IPS DF 6.9 (cell line): ENCODE measurements around the gene TMED10.

Experiments used
- DNase-seq: peaks from one replicate; pipeline ENCODE4 v3.0.0-alpha.2; 2013; ENCODE audit warnings: low read depth, low spot score
- H3K27ac ChIP-seq: one replicate; pipeline ENCODE4 v1.5.1; 2013; ENCODE audit warnings: low read length, control low read depth
- H3K27me3 ChIP-seq: 2 replicates; pipeline ENCODE4 v1.6.1; 2013; ENCODE audit warnings: mild to moderate bottlenecking, low read length; ENCODE audit not compliant: control insufficient read depth, insufficient read depth
- H3K36me3 ChIP-seq: 2 replicates; pipeline ENCODE4 v1.6.1; 2013; ENCODE audit warnings: low read length; ENCODE audit not compliant: control insufficient read depth, insufficient read depth
- H3K4me1 ChIP-seq: 2 replicates; pipeline ENCODE4 v1.6.1; 2013; ENCODE audit warnings: low read length; ENCODE audit not compliant: control insufficient read depth, insufficient read depth
- H3K4me3 ChIP-seq: 2 replicates; pipeline ENCODE4 v1.5.1; 2013; ENCODE audit warnings: mild to moderate bottlenecking, low read length
- H3K9me3 ChIP-seq: 2 replicates; pipeline ENCODE4 v1.6.1; 2013; ENCODE audit warnings: low read length, inconsistent platforms; ENCODE audit not compliant: control insufficient read depth, insufficient read depth
- WGBS: extraction: QIAGEN DNeasy Blood & Tissue Kit; methylation state at CpG from one replicate; pipeline ENCODE4 v1.1.7; 2013; ENCODE audit warnings: mixed read lengths, missing lambda C conversion rate; ENCODE audit not compliant: insufficient read length, insufficient coverage; 5-methylcytosine and 5-hydroxymethylcytosine counted together

TMED10 gene

DNA sequence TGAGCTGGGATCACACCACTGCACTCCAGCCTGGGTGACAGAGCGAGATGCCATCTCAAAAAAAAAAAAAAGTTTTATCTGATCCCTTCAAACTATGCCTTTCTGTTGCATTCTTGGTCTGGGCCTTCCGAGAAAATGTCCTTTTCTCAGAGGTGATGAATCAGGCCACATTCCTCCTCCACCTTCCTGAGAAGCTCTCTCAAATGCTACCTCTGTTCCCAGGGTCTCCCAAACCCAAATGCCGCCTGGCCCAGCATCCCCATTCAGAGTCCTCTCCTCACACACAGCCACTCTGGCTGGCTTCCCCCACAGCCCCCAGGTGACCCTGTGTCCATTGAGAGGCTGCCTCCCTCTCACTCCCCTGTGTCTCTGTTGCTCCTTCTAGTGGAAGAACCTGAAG lies 19.7 kb upstream of the TMED10 start:
- H3K27ac ChIP-seq, result no peak overlapping the region
- no peaks in the 10 kb centered on the region for H3K9me3 ChIP-seq
- DNase-seq, result no peak
- no CpG with 5 or more reads among the region's 3 CpGs for WGBS
- H3K4me3 ChIP-seq, result no peak overlapping the region
- no peaks in the 10 kb centered on the region for H3K36me3 ChIP-seq
- no peaks in the 10 kb centered on the region for H3K4me1 ChIP-seq
- H3K27me3 ChIP-seq, result no peaks in the 10 kb centered on the region

DNA sequence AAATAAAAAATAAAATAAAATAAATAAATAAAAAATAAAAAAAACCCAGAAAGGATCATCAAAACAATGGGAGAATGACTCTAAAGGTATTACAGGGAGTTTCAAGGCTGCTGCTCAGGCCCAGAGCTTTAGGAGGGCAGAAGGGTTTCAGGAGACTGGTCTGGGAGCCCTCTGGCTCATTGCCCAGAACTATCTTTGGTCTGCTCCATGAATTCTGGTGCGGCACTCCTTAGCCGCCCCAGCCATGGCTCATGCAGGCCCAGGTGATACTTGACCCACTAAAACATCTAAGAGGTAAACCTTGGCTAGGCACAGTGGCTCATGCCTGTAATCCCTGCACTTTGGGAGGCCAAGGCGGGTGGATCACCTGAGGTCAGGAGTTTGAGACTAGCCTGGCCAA lies 14.7 kb upstream of the TMED10 start:
- Histone ChIP-seq H3K4me1 (no peaks in the 10 kb centered on the region), H3K4me3 (no peak overlapping the region), H3K27ac (no peak overlapping the region), H3K36me3 (no peaks in the 10 kb centered on the region), H3K9me3 (no peaks in the 10 kb centered on the region), H3K27me3 (no peaks in the 10 kb centered on the region)
- no peak for DNase-seq
- no CpG with 5 or more reads among the region's 3 CpGs for WGBS

DNA sequence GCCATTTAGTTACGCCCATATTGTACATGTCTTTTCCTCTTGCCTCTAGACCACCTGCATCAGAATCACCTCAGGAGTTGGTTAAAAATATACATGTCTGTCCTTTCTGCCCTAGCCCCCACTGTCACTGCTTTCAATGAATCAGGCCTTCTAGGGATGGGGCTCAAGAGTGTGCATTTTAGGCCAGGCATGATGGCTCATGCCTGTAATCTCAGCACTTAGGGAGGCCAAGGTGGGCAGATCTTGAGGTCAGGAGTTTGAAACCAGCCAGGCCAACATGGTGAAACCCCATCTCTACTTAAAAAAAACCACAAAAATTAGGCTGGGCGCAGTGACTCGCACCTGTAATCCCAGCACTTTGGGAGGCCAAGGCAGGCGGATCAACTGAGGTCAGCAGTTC lies 13.6 kb upstream of the TMED10 start:
- WGBS, result no CpG with 5 or more reads among the region's 4 CpGs
- Histone ChIP-seq H3K4me1 (no peaks in the 10 kb centered on the region), H3K9me3 (no peaks in the 10 kb centered on the region), H3K4me3 (no peak overlapping the region), H3K27ac (no peak overlapping the region), H3K27me3 (no peaks in the 10 kb centered on the region), H3K36me3 (no peaks in the 10 kb centered on the region)
- DNase-seq, result no peak

DNA sequence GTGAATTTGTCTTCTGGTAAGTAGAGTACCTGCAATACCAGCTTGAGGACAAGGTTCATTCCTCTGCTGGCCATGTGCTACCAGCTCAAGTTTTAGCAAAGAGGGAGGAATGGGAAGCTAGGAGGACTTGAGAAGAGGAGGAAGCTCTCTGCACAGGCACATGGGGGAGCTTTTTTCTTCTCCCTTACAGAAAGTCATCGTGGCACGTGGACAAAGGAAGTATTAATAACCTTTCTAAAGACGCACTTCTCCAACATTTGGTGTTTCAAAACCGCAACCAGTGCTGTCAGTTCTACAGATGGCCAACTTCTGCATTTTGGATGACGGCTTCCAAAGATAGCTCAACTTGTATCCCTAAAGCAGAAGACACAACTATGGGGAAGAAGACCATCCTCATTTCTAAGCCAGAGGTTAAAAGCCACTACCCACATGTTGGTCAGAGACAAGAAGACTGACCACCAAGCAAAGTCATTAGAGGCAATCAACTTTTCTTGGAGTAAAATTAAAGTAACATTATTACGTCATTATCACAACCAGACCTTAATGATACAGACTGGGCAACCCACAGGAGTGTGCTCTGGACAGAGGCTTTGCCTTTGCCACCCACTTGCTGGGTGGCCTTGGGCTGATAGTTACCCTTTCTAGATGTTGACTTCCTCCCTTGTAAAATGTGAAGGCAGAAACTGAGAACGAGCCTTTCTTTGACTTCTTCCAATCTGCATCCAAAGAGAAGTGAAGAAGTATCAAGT lies 12.3 kb upstream of the TMED10 start:
- H3K36me3 ChIP-seq, result no peaks in the 10 kb centered on the region
- WGBS, result no CpG with 5 or more reads among the region's 7 CpGs
- H3K27me3 ChIP-seq, result no peaks in the 10 kb centered on the region
- no peak overlapping the region for H3K27ac ChIP-seq
- H3K9me3 ChIP-seq, result no peaks in the 10 kb centered on the region
- no peak for DNase-seq
- no peak overlapping the region for H3K4me3 ChIP-seq
- H3K4me1 ChIP-seq, result no peaks in the 10 kb centered on the region

DNA sequence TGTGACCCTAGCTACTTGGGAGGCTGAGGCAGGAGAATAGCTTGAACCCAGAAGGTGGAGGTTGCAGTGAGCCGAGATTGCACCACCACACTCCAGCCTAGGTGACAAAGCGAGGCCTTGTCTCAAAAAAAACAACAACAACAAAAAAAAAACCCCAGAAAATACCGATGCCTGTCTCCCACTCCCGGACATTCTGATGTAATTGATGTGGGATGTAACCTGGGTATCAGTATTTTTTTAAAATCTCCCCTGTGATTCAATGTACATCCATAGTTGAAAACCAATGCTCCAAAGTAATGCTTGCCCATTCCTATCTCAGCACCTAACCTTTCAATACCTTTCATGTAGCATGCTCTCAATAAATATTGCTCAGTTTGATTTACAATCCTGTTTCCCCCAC lies 11.7 kb upstream of the TMED10 start:
- Histone ChIP-seq H3K36me3 (no peaks in the 10 kb centered on the region), H3K9me3 (no peaks in the 10 kb centered on the region), H3K27ac (no peak overlapping the region), H3K4me1 (no peaks in the 10 kb centered on the region), H3K27me3 (no peaks in the 10 kb centered on the region), H3K4me3 (no peak overlapping the region)
- DNase-seq, result no peak
- WGBS, result no CpG with 5 or more reads among the region's 4 CpGs

DNA sequence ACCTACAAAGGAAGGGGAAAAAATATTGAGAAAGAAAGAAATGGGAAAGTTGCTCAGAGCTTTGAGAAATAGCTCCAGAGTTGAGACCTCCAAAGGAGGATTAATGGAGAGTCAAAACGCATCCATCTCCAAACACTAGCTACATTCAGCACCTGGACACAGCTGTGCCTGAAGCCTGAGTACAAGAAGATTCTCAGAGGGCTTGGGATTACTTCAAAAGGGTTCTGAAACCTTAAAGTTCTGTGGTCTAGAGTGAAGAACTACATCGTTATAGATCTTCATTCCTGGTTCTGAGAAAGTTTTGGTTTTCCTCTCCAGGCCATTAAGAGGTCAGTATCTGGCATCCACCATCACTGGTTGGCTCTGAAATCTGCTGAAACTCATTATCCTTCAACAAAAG lies 10.5 kb upstream of the TMED10 start:
- Histone ChIP-seq H3K27ac (no peak overlapping the region), H3K36me3 (no peaks in the 10 kb centered on the region), H3K27me3 (no peaks in the 10 kb centered on the region), H3K4me1 (no peaks in the 10 kb centered on the region), H3K4me3 (no peak overlapping the region), H3K9me3 (no peaks in the 10 kb centered on the region)
- WGBS, result no CpG with 5 or more reads among the region's 2 CpGs
- DNase-seq, result no peak

DNA sequence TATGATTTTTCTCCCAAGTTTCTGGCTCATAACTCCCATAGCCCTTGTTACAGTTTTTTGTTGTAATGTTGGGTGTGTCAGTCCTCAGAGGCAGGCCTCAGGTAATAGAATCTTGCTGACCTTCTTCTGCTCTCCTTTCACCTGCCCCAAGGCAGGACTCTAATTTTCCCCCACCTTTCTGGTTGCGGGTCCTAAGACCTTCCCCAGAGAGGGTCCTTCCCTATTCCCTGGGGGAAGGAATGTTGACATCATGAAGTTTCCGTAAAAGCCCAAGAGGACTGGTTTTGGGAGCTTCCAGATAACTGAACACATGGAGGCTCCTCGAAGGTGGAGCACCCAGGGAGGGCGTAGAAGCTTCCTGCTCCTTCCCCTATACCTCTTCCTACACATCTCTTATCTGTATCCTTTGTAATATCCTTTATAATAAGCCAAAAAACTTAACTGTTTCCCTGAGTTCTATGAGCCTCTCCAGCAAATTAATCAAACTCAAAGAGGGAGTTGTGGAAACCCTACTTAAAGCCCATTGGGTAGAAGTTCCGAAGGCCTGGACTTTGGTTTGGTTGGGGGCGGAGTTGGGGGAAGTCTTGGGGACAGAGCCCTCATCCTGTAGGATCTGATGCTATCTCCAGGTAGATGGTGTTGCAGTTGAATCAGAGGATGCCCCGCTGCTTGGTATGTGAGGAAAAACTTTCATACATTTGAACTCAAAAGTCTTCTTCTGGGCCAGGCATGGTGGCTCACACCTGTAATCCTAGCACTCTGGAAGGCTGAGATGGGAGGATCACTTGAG lies 9.0 kb upstream of the TMED10 start:
- Histone ChIP-seq H3K9me3 (no peaks in the 10 kb centered on the region), H3K4me3 (no peak overlapping the region), H3K36me3 (no peaks in the 10 kb centered on the region), H3K4me1 (no peaks in the 10 kb centered on the region), H3K27ac (no peak overlapping the region), H3K27me3 (no peaks in the 10 kb centered on the region)
- WGBS, result no CpG with 5 or more reads among the region's 7 CpGs
- DNase-seq, result no peak

DNA sequence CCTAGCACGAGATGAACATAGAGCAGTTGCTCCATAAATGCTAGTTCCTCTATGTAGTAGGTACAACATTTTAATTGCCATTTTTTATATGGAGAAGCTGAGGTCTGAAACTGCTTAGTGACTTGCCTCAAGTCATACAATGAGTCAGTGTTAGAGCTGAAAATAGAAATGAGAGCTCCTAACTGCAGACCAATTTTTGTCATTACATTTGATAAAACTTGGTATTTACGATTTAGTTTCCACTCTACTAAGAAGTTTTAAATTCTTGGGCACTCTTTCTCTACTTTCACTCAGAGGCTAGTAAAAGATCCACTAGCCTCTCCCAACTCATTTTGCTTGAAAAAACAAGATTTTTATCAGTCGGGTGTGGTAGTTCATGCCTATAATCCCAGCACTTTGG lies 8.1 kb upstream of the TMED10 start:
- Histone ChIP-seq H3K4me3 (no peak overlapping the region), H3K27ac (no peak overlapping the region)

DNA sequence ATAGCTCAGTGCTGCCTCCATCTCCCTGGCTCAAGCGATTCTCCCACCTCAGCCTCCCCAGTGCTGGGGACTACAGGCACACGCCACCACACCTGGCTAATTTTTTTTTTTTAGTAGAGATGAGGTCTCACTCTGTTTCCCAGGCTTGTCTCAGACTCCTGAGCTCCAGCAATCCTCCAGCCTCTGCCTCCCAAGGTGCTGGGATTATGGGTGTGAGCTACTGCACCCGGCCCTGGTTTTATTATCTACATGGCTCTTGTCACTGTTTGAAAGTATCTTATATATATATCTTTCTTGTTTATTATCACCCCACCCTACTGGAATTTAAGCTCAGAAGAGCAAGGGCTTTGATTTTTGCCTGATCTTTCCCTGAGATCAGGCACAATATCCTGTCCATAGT lies 7.6 kb upstream of the TMED10 start:
- H3K4me3 ChIP-seq, result no peak overlapping the region
- H3K4me1 ChIP-seq, result no peaks in the 10 kb centered on the region
- H3K36me3 ChIP-seq, result no peaks in the 10 kb centered on the region
- H3K27ac ChIP-seq, result no peak overlapping the region
- DNase-seq, result no peak
- no CpG with 5 or more reads among the region's 3 CpGs for WGBS
- no peaks in the 10 kb centered on the region for H3K27me3 ChIP-seq
- no peaks in the 10 kb centered on the region for H3K9me3 ChIP-seq

More for the DNA sequence above, 8.1 kb upstream of the TMED10 start:
- Histone ChIP-seq H3K36me3 (no peaks in the 10 kb centered on the region), H3K9me3 (no peaks in the 10 kb centered on the region), H3K27me3 (no peaks in the 10 kb centered on the region), H3K4me1 (no peaks in the 10 kb centered on the region)
- DNase-seq, result no peak
- no CpG with 5 or more reads among the region's 3 CpGs for WGBS

DNA sequence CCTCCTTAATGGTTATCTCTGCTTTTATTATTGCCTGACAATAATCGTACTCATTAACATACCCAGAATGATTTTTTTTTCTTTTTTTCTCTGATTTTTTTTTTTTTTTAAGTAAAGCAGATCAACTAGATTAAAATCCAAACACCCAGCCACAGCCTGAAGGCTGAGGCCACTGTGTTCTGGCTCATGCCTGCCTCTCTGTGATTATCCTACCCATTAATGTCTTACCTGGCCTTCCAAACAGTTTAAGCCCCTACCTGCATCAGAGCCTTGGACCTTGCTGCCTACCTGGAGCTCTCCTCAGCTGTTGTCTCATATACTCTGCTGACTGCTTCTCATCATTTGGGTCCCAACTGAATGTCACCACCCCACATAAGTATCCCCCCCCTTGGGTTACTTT lies 6.8 kb upstream of the TMED10 start:
- H3K27ac ChIP-seq, result no peak overlapping the region
- no peak for DNase-seq
- no peaks in the 10 kb centered on the region for H3K36me3 ChIP-seq
- no peaks in the 10 kb centered on the region for H3K27me3 ChIP-seq
- no peak overlapping the region for H3K4me3 ChIP-seq
- H3K9me3 ChIP-seq, result no peaks in the 10 kb centered on the region
- no peaks in the 10 kb centered on the region for H3K4me1 ChIP-seq
- no CpG with 5 or more reads among the region's 1 CpG for WGBS

DNA sequence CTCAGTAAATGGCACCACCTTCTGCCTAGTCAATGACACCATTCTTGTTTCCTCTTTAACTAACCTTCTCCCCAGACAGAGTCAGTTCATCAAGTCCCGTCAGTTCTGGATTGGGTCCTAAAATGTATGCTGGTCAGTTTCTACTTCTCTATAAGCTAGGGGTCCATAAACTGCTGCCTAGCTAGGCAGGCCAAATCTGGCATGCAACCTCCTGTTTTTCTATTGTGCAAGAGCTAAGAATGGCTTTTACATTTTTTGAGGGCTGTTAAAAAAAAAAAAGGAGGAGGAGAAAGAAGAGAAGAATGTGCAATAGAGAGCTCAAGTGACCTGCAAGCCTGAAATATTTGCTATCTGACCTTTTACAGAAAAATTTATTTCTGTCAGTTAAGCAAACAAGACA lies 6.4 kb upstream of the TMED10 start:
- H3K36me3 ChIP-seq, result no peaks in the 10 kb centered on the region
- WGBS, result no CpG with 5 or more reads among the region's 1 CpG
- H3K27me3 ChIP-seq, result no peaks in the 10 kb centered on the region
- no peaks in the 10 kb centered on the region for H3K9me3 ChIP-seq
- H3K4me1 ChIP-seq, result no peaks in the 10 kb centered on the region
- no peak overlapping the region for H3K27ac ChIP-seq
- H3K4me3 ChIP-seq, result no peak overlapping the region
- DNase-seq, result no peak
